Measurements from ENCODE around the gene NFATC1. TPM values are rescaled to one million over a fixed set of nuclear protein-coding genes. Genes with fewer than 3 reads are reported as not detected.

The NFATC1 gene
- total and polyA plus RNA-seq, 2 experiments from 2014 or later = 4.2 to 11.3 TPM

GRCh38 chr18:79372461-79372860 lies 23.3 kb upstream of the NFATC1 start:
- Histone ChIP-seq H2AFZ (no peak overlapping the region), H3K36me3 (replicated peaks; ENCODE audit: insufficient read depth, low read depth) (no peaks in the 10 kb centered on the region), H3K9me2 (replicated peaks; ENCODE audit: insufficient read depth) (no peaks in the 10 kb centered on the region), H3K4me2 (no peak overlapping the region), H3K9me3 (ENCODE audit: low read depth) (no peaks in the 10 kb centered on the region), H3K27me3 (no peaks in the 10 kb centered on the region), H3K27ac (no peak overlapping the region), H4K20me1 (ENCODE audit: insufficient read depth, poor library complexity, severe bottlenecking) (no peaks in the 10 kb centered on the region), H3K4me3 (no peak overlapping the region), H3K4me1 (ENCODE audit: insufficient read depth) (no peaks in the 10 kb centered on the region), H3K79me2 (no peaks in the 10 kb centered on the region)
- no peak for DNase-seq (ENCODE audit: low spot score)
- 92% methylated on average over 10 of the region's 10 CpGs for WGBS (ENCODE audit: low lambda C conversion rate, missing lambda C conversion rate)
- TF ChIP-seq EZH2 (IDR thresholded peaks at IDR 0.05; ENCODE audit: borderline replicate concordance) (no peak), EZH2phosphoT487 (IDR thresholded peaks at IDR 0.05; ENCODE audit: low read depth, severe bottlenecking, unreplicated experiment) (no peak), CTCF (IDR thresholded peaks at IDR 0.05; ENCODE audit: poor library complexity) (no peak)

GRCh38 chr18:79372991-79373390 lies 22.7 kb upstream of the NFATC1 start:
- no peak for DNase-seq (ENCODE audit: low spot score)
- Histone ChIP-seq H3K27ac (no peak overlapping the region), H2AFZ (no peak overlapping the region), H3K9me3 (ENCODE audit: low read depth) (no peaks in the 10 kb centered on the region), H3K27me3 (no peaks in the 10 kb centered on the region), H3K4me2 (no peak overlapping the region), H3K4me1 (ENCODE audit: insufficient read depth) (no peaks in the 10 kb centered on the region), H3K36me3 (replicated peaks; ENCODE audit: insufficient read depth, low read depth) (no peaks in the 10 kb centered on the region), H3K9me2 (replicated peaks; ENCODE audit: insufficient read depth) (no peaks in the 10 kb centered on the region), H3K4me3 (no peak overlapping the region), H4K20me1 (ENCODE audit: insufficient read depth, poor library complexity, severe bottlenecking) (no peaks in the 10 kb centered on the region), H3K79me2 (no peaks in the 10 kb centered on the region)
- 98% methylated on average over 2 of the region's 2 CpGs for WGBS (ENCODE audit: low lambda C conversion rate, missing lambda C conversion rate)
- no peak for TF ChIP-seq EZH2phosphoT487 (IDR thresholded peaks at IDR 0.05; ENCODE audit: low read depth, severe bottlenecking, unreplicated experiment)

GRCh38 chr18:79373736-79374135 lies 22.0 kb upstream of the NFATC1 start:
- Histone ChIP-seq H3K4me2 (no peak overlapping the region), H3K9me3 (ENCODE audit: low read depth) (no peaks in the 10 kb centered on the region), H3K4me3 (no peak overlapping the region), H4K20me1 (ENCODE audit: insufficient read depth, poor library complexity, severe bottlenecking) (no peaks in the 10 kb centered on the region), H3K4me1 (ENCODE audit: insufficient read depth) (no peaks in the 10 kb centered on the region), H3K79me2 (no peaks in the 10 kb centered on the region), H3K36me3 (replicated peaks; ENCODE audit: insufficient read depth, low read depth) (no peaks in the 10 kb centered on the region), H3K27ac (no peak overlapping the region), H3K27me3 (no peaks in the 10 kb centered on the region), H2AFZ (no peak overlapping the region), H3K9me2 (replicated peaks; ENCODE audit: insufficient read depth) (no peaks in the 10 kb centered on the region)
- WGBS (ENCODE audit: low lambda C conversion rate, missing lambda C conversion rate) = 97% methylated on average over 17 of the region's 17 CpGs
- no peak for TF ChIP-seq EZH2phosphoT487 (IDR thresholded peaks at IDR 0.05; ENCODE audit: low read depth, severe bottlenecking, unreplicated experiment)
- no peak for TF ChIP-seq CTCF (IDR thresholded peaks at IDR 0.05; ENCODE audit: poor library complexity)
- TF ChIP-seq EZH2 (IDR thresholded peaks at IDR 0.05; ENCODE audit: borderline replicate concordance) = no peak
- DNase-seq (ENCODE audit: low spot score) = no peak

GRCh38 chr18:79374408-79375171 lies 21.1 kb upstream of the NFATC1 start:
- H2AFZ ChIP-seq = no peak overlapping the region
- no peak for DNase-seq (ENCODE audit: low spot score)
- H3K4me1 ChIP-seq (ENCODE audit: insufficient read depth) = no peaks in the 10 kb centered on the region
- H3K79me2 ChIP-seq = no peaks in the 10 kb centered on the region
- no peak overlapping the region for H3K4me2 ChIP-seq
- WGBS (ENCODE audit: low lambda C conversion rate, missing lambda C conversion rate) = 93% methylated on average over 21 of the region's 32 CpGs
- H3K9me2 ChIP-seq (replicated peaks; ENCODE audit: insufficient read depth) = no peaks in the 10 kb centered on the region
- H3K4me3 ChIP-seq = no peak overlapping the region
- H3K27me3 ChIP-seq = no peaks in the 10 kb centered on the region
- no peak overlapping the region for H3K27ac ChIP-seq
- TF ChIP-seq CTCF (IDR thresholded peaks at IDR 0.05; ENCODE audit: poor library complexity) = no peak
- TF ChIP-seq EZH2 (IDR thresholded peaks at IDR 0.05; ENCODE audit: borderline replicate concordance) = no peak
- H3K36me3 ChIP-seq (replicated peaks; ENCODE audit: insufficient read depth, low read depth) = no peaks in the 10 kb centered on the region
- H3K9me3 ChIP-seq (ENCODE audit: low read depth) = no peaks in the 10 kb centered on the region
- no peaks in the 10 kb centered on the region for H4K20me1 ChIP-seq (ENCODE audit: insufficient read depth, poor library complexity, severe bottlenecking)
